NAMALWA (cell line): ENCODE results near the gene SDK2.
A peak's percentile ranks its signal among the peaks of the same experiment; 100 is the strongest.

ENCODE experiments used
- DNase-seq: peaks from one replicate; pipeline ENCODE4 v3.0.0-alpha.2; 2015; ENCODE audit warnings: low spot score

Gene SDK2

DNA sequence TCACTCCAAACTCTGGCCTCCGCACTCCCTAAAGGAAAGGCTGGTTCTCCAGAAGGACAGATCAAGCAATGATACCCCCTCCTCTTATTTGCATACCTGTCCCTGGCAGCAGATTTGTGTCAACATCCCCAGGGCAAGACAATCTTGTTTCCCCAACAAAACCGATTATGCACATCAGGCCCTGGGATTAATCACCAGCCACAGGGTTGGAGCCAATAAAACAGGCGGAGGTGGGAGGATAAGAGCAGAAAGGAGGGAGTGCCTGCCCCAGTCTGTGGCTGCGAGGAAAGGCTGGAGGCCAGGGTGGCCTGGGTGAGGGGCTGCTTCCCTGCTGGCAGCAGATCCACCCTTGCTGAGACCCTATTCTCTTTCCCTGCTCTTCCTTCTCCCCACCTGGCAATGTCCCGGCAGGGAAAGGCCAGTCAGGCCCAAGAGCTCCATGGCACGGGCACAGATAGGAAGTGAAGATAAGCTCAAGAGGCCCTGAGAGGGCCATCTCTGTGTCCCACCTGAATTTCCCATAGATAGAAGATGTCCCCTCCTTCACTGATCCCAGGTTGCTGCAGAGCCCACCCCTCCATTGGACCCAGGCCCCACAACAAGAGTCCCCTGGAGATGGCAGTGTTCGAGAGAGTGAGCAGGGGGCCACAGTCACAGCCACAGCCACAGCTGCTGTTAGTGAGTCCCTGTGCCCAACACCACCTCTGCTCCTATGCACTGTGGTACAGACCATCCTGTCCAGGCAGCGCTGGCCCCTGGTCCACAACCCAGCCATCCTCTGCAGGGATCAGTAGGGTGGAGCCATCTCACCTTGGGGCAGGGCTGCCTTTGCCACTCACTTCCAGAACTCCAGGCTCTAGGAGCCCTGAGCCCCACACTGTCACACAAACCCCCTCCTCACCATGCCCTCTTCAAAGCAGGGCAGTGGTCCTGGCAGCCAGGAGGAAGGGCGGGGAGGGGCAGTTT lies 137.5 kb downstream of the SDK2 start:
- no peak for DNase-seq

DNA sequence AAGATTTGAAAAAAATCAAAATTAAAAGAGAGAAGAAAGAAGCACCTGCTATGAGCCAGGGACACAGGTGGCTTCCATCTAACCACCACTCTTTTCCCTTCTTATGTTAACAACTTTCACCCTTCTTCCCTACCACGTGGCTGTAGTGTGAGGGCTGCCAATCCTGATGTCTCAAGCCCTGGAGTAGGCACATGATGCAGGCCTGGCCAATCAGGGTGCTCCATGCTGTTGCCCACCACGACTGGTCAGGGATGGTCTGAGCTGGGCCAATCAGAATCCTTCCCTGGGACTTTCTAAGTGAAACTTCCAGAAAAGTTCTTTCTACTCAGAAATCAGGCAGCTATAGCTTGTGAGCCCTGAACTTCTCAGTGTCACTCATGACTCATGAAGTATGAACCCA lies 140.7 kb downstream of the SDK2 start:
- DNase-seq = peak; percentile 8

DNA sequence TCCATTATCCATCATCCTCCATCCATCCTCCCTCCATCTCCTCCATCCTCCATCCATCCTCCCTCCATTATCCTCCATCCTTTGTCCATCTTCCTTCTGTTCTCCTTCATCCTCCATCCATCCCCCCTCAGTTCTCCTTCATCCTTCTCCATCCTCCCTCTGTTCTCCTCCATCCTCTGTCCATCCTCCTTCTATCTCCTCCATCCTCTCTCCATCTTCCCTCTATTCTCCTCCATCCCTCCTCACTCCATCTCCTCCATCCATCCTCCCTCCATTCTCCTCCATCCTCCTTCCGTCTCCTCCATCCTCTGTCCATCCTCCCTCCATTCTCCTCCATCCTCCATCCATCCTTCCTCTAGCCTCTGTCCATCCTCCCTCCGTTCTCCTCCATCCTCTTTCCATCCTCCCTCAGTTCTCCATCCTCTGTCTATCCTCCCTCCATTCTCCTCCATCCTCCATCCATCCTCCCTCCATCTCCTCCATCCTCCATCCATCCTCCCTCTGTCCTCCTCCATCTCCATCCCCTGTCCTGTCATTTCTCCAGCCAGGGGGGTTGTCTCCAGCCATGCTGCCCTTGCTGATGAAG lies 143.7 kb downstream of the SDK2 start:
- DNase-seq = no peak

DNA sequence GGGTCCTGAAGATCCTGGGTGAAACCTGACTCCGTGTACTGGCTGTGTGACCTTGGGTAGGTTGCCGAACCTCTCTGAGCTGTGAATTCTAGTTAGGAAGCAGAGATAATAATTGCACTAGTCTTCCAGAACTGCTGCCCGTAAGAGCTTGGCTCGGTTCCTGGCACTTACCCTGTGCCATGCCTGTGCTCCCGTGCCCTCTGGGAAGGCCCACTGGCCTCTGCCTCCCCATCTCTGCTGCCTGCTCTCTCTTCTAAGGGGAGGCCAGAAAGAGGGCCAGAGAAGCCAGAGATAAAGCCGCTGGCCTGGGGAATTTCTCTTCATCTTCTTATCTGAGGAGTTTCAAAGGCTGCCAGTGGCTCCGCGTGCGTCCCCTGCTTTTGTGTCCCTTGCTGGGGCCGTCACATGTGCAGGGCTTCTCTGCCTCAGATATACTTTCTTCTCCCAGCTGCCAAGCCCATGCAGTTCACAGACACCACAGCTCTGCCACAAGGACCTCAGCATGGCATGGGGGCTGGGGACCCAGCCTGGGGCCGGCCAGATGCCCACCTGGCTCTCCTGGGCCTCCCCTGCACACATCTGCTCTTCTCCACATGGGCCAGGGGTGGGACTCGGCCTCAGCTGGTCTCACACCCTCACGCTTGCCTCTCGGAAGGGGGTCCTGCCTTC lies 145.2 kb downstream of the SDK2 start:
- DNase-seq = no peak

DNA sequence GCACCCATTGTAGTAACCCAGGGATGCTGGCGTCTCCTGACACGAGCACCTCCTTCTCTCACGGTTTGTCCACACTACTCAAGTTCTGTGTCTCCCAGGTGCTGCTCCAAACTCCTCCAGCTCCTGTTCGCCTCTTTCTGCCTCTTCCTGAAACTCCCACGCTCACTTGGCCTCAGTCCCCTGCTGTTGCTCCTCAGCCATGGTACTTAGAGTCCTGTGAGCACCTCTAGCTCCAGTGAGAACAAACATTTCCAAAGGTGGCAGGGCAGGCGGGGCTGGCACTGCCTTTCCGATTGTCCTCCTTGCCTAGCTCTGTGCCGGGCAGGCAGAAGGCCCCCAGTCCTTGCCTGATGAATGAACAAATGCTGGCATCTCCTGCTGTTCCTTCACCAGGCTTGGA lies 146.1 kb downstream of the SDK2 start:
- no peak for DNase-seq

- no peak for DNase-seq
Measured at GRCh38 chr17:73497721-73498120, 146.5 kb downstream of the SDK2 start.

- DNase-seq = no peak
Measured at GRCh38 chr17:73496232-73496631, 148.0 kb downstream of the SDK2 start.

DNA sequence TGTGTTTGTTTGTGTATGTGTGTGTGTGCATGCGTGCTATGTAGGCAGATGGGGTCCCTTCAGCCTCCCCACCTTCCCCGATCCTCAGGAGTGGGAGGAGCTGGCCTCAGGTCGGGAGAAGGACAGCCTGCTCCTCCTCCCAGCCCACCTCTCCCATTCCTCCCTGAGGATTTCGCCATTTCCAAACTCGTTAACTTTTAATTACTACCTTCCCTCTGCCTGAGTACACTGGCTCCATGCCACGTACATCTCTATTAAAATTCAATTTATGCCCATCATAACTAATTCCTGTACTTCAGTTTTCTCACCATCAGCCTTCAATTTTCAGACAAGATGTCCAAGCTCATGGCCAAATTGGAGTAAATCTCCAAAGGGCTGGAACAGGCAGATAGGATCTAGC lies 148.6 kb downstream of the SDK2 start:
- no peak for DNase-seq

DNA sequence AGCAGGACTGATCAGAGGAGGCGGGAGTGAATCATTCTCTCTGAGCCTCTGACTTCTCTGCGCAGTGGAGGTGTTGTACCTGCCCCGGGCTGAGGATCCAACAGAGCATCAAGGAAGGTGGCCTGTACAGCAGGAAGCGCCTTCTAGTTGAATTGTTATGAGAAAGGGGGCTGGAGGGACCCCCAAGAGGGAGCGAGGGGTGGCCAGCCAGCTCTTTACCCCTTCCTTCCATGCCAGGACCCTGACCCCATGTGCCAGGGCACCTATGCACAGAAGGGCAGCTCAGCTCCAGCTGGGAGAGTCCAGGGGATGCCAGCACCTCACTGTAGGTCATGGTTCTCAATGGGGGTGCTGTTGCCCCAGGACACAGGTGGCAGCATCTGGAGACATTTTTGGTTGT lies 149.3 kb downstream of the SDK2 start:
- no peak for DNase-seq

GRCh38 chr17:73493956-73494926 lies 150.0 kb downstream of the SDK2 start:
- no peak for DNase-seq

DNA sequence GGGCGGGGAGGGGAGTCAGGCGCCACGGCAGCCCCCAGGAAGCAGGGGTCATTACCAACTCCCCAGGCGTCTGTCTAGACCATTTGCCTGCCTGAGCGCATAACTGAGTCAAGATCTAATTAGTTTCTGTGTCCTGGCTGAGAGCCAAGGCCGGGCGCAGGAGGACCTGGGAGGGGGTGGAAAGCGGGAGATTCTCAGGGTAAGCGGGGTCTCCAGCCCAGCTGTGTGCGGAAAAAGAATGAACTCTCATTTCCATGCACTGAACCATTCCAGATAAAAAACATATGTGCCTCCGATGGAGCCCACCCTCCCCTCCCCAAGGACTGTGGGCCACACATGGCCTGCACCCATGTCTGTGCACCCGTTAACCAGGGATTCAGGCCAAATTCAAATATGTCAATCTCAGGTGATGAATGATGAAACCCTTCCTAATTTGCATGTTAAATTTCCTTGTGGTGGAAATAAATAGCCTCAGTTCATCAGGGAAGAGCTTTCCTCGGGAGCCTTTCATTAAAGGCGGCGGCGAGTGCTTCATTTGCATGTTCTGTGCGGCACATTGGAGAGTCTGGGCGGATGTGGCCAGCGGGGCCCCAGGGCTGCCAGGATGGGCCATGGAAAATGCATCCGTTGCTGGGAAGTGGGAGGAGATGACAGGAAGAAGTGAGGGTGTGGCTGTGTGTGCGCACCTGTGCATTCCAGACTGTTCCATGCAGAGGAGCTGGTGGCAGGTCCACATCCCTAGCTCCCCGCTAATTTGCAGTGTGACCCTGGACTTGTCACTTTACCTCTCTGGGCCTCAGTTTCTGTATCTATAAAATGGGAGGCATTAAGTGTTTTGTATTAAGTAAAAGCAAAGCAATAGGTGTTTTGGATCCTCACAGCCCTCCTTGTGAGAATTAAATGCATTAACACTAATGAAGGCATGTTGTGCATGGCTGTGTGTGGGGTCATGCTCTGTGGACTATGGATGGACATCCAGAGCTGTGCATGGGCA lies 151.1 kb downstream of the SDK2 start:
- DNase-seq = no peak

- DNase-seq = no peak
Measured at GRCh38 chr17:73492125-73492820, 152.0 kb downstream of the SDK2 start.

DNA sequence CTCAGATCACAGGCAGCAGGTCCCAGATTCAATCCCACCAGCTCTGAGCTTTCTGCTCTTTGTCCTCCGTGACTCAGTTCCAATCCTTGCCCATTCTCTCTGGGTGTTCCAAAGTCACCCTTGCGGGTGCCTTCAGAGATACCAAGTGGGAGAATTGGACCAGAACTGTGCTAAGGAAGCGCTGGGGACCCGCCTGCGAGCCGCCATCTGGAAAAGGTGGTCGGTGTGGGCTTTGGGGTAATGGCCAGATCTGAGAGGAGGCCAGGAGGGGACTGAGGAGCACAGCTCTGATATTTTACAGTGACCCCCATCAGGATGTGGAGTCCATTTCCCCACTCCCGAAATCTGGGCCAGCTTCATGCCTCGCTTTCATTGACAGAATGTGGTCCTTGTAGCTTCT lies 152.6 kb downstream of the SDK2 start:
- DNase-seq = no peak

DNA sequence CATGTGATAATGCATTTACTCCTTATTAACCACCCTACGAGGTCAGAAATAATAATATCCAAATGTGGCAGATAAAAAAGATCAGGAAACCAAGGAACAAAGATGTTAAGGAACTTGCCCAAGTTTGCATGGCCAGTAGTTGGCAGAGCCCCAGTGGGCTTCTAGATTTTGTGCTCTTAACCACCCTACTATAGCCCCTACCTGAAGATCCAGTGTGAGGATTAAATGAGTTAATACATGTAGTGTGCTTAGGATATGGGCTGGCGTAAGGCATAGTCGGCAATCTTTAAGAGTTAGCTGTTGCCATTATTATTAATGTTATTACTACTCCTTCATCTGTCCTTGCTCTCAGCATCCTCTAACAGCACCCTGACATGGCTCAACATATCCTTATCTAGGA lies 153.4 kb downstream of the SDK2 start:
- no peak for DNase-seq

DNA sequence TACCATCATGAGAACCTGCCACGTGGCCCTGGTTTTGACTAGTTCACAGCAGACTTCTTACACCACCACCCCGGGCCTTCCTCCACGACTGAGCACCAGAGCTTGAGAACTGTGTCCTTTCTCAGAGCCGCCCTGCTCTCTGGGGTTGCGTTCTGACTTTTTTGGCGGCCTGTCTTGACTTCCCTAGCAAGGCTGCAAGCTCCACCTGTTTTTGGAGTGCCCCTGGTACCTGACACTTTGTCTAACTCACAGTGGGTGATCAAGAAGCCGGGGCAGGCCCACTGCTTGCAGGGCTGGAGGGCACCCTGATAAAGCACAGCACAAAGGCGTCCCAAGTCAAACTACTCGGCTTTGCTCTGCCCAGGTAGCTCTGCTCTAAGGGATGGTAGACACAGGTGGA lies 154.3 kb downstream of the SDK2 start:
- DNase-seq = no peak

DNA sequence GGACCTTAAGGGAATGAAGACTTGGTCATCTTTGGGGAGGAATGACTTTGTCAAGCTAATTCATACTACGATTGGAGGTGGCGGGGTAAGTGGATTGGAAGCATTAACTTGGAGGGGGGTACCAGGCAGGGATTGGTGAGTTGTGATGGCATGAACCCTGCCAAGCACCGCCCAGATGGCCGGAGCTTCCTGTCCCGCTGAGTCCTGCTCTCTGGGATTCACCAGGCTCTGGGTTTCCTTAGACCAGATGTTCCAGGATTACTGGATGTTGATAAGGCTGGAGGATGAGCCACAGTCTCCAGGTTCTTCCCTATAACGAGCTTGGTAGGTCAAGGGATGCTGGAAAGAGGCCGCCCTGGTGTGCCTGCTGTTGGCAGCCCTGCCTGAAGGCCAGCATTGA lies 154.9 kb downstream of the SDK2 start:
- no peak for DNase-seq

GRCh38 chr17:73485130-73485529 lies 159.1 kb downstream of the SDK2 start:
- no peak for DNase-seq

DNA sequence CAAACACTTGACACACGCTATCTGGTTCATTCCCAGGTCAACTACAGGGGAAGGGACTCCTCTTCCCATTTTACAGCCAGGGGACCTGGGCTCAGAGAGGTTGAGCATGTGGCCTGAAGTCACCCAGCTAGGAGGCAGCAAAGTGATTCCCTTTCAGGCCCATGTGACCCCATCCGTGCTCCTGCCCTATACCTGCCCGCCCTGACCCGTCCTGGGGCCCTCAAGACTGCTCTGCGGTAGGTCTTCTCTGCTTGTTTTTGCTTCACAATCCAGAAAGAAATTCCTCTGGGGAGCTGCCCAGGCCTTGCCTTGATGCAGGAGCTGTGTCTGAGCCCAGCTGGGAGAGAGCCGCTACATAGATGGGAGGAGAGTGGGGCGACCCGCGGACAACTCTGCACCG lies 161.4 kb downstream of the SDK2 start:
- no peak for DNase-seq

- no peak for DNase-seq
Measured at GRCh38 chr17:73482251-73482716, 162.0 kb downstream of the SDK2 start.

DNA sequence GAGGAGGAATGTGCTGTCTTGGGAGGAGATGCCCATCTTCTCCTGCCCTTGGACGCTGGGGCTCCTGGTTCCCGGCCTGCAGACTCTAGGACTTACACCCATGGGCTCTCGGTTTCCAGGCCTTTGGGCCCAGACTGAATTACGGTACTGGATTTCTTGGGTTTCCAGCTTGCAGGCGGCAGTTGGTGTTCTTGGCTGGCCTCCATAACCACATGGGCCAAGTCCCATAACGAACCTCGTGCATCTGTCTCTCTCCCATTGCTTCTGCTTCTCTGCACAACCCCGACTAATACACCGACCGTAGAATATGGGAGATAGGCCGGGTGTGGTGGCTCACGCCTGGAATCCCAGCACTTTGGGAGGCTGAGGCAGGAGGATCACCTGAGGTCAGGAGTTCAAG lies 162.6 kb downstream of the SDK2 start:
- DNase-seq = no peak
